ENCODE results near the gene FSTL4.

DNA sequence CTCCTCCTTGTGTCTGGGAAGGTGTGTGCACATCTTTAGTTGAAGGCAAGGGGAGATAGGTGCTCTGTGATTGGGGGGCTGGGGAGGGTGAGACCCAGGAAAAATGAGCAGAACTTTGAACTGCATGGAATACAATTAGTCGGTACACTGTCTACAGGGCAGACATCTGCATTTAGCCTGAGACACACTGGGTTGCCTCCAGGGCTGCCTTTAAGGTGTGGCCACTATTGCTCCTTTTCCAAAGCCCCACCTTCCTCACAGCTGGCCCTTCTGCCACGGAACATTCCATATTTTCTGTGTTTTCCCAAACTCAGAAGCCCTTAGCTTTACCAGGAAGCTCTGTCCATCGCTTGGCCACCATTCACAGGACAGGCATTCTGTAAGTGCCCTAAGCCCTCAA lies 312.6 kb downstream of the FSTL4 start:
- TF ChIP-seq, protein P1, sequence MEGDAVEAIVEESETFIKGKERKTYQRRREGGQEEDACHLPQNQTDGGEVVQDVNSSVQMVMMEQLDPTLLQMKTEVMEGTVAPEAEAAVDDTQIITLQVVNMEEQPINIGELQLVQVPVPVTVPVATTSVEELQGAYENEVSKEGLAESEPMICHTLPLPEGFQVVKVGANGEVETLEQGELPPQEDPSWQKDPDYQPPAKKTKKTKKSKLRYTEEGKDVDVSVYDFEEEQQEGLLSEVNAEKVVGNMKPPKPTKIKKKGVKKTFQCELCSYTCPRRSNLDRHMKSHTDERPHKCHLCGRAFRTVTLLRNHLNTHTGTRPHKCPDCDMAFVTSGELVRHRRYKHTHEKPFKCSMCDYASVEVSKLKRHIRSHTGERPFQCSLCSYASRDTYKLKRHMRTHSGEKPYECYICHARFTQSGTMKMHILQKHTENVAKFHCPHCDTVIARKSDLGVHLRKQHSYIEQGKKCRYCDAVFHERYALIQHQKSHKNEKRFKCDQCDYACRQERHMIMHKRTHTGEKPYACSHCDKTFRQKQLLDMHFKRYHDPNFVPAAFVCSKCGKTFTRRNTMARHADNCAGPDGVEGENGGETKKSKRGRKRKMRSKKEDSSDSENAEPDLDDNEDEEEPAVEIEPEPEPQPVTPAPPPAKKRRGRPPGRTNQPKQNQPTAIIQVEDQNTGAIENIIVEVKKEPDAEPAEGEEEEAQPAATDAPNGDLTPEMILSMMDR (IDR thresholded peaks at IDR 0.05): no peak
- TF ChIP-seq POLR2A (IDR thresholded peaks at IDR 0.05): no peak

Data from uterus (tissue), 2 donors.